Ovary (tissue), 3 donors: ENCODE data around the gene SSUH2.

ENCODE experiments used
- CTCF ChIP-seq, 3 donors: fragments of 450-650 bp in 2 of 3; fragments of 200-600 bp in 1 of 3; IDR thresholded peaks; one replicate each; pipeline versions ENCODE4 v1.5.1 to v1.8.0; 2016 to 2022; ENCODE audit warnings: antibody characterized with exemption in 3 of 3, mild to moderate bottlenecking in 1 of 3
- POLR2A ChIP-seq: fragments of 450-650 bp; IDR thresholded peaks from one replicate; pipeline ENCODE4 v1.6.1; 2017; ENCODE audit warnings: antibody characterized with exemption, mild to moderate bottlenecking, moderate library complexity
- donor health status: DM: no; HTN: no; CAD: no.

- TF ChIP-seq CTCF (IDR thresholded peaks at IDR 0.05) (no peak), POLR2A (no peak)
Measured at GRCh38 chr3:8665407-8665896, 20.9 kb upstream of the SSUH2 start.
